ENCODE results near the gene CCP110. TPM values are rescaled to one million over a fixed set of nuclear protein-coding genes. Genes with fewer than 3 reads are reported as not detected.
"Not testable (repeated sequence)": the region's sequence is repeated elsewhere in the genome, so short reads cannot be mapped to it uniquely, and the experiment has no call there.

CCP110 gene
- total and polyA plus RNA-seq, 10 donors = 2.8 to 24.9 (median 14.8) TPM

- Histone ChIP-seq H3K36me3 (peaks cover 0 to 60% (median 14%) of the 10 kb centered on the region in 6 donors), H3K9me3 (no peaks in the 10 kb centered on the region), H3K27me3 (replicated peaks in 1 of 7) (no peaks in the 10 kb centered on the region), H3K27ac (no peak overlapping the region), H3K4me1 (peaks cover 0 to 29% (median 18%) of the 10 kb centered on the region in 6 donors), H3K4me3 (no peak overlapping the region)
- DNase-seq = no peak
- TF ChIP-seq POLR2A (IDR thresholded peaks at IDR 0.05) = no peak
- TF ChIP-seq POLR2AphosphoS5 (IDR thresholded peaks at IDR 0.05) = no peak
- TF ChIP-seq CTCF (IDR thresholded peaks at IDR 0.05 in 8 of 11, conservative IDR thresholded peaks at IDR 0.05 in 3 of 11) = no peak
- 96 to 100% (median 99%) methylated on average over 3 of the region's 3 CpGs for WGBS, 5 donors
- intact Hi-C loops (cut with DNase I; ENCODE audit: low total_unique reads) = no loop called here
Measured at GRCh38 chr16:19528666-19529065, 4.9 kb downstream of the CCP110 start.

DNA sequence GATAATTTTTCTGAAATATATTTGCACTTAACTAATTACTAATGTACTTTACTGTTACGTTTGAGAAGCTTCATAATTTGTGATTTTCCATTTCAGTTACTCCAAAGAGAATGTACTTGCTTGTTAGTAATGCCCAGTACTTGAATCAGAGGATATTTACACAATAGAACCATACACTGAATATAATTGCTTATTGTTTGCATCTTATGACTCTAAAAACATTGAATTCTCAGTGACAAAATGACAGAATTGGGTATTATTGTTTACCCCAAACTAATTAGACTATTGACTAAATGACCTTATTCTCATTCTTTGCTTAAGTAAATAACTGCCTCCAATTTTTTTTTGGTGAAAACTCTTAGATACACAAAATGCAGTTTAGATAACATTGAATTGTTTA is 8.9 kb downstream of the CCP110 start:
- no peaks in the 10 kb centered on the region for H3K9me3 ChIP-seq
- no peaks in the 10 kb centered on the region for H3K4me1 ChIP-seq
- TF ChIP-seq POLR2A (IDR thresholded peaks at IDR 0.05) = no peak
- no peak for TF ChIP-seq POLR2AphosphoS5 (IDR thresholded peaks at IDR 0.05)
- no peak for TF ChIP-seq CTCF (IDR thresholded peaks at IDR 0.05 in 8 of 11, conservative IDR thresholded peaks at IDR 0.05 in 3 of 11)
- no peak overlapping the region for H3K4me3 ChIP-seq
- H3K27ac ChIP-seq = no peak overlapping the region
- H3K27me3 ChIP-seq (replicated peaks in 1 of 7) = no peaks in the 10 kb centered on the region
- intact Hi-C loops (cut with DNase I; ENCODE audit: low total_unique reads) = no loop called here
- WGBS, 5 donors = 64 to 97% (median 86%) methylated on average over 1 of the region's 1 CpG
- no peak for DNase-seq
- peaks cover 0 to 97% (median 26%) of the 10 kb centered on the region in 6 donors for H3K36me3 ChIP-seq

DNA sequence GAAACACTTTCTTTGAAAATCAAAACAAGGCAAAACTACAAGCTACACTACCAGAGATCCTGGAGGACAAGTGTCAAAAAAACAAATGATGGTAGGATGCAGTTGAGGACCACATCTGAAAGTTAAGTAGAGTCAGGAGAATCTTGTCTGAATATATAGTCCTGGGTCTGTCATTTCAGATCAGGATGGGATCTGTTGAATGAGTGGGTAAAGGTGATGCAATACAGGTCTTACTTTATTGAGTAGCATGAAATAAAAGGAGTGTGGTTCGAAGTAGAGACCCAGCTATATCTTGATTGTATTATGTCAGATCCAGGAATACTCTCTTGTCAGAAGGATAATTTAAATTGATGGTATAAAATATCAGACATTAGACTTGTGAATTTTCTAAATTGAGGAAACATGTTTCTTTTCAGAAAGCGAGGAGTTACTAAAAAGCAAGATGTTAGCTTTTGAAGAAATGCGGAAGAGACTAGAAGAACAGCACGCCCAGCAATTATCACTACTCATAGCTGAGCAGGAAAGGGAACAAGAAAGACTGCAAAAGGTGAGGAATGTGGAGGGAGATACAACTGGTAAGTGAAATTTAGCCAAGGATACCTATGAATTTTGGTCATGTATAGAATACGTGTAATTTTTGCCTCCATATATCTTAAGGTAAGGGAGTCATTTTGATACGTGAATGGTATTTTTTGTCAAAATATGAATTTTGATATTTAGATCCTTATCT is 16.7 kb downstream of the CCP110 start:
- intact Hi-C loops (cut with DNase I; ENCODE audit: low total_unique reads) = no loop called here
- no peak for TF ChIP-seq POLR2A (IDR thresholded peaks at IDR 0.05)
- no peak for TF ChIP-seq POLR2AphosphoS5 (IDR thresholded peaks at IDR 0.05)
- TF ChIP-seq CTCF (IDR thresholded peaks at IDR 0.05 in 8 of 11, conservative IDR thresholded peaks at IDR 0.05 in 3 of 11) = no peak
- H3K4me1 ChIP-seq = no peaks in the 10 kb centered on the region
- no peak overlapping the region for H3K4me3 ChIP-seq
- peaks cover 2 to 99% (median 51%) of the 10 kb centered on the region in 6 donors for H3K36me3 ChIP-seq
- H3K27ac ChIP-seq = no peak overlapping the region
- peaks cover 0 to 6% (median 0%) of the 10 kb centered on the region in 8 donors for H3K9me3 ChIP-seq
- no peaks in the 10 kb centered on the region for H3K27me3 ChIP-seq (replicated peaks in 1 of 7)
- DNase-seq = no peak
- WGBS, 5 donors = 93 to 99% (median 96%) methylated on average over 6 of the region's 6 CpGs

DNA sequence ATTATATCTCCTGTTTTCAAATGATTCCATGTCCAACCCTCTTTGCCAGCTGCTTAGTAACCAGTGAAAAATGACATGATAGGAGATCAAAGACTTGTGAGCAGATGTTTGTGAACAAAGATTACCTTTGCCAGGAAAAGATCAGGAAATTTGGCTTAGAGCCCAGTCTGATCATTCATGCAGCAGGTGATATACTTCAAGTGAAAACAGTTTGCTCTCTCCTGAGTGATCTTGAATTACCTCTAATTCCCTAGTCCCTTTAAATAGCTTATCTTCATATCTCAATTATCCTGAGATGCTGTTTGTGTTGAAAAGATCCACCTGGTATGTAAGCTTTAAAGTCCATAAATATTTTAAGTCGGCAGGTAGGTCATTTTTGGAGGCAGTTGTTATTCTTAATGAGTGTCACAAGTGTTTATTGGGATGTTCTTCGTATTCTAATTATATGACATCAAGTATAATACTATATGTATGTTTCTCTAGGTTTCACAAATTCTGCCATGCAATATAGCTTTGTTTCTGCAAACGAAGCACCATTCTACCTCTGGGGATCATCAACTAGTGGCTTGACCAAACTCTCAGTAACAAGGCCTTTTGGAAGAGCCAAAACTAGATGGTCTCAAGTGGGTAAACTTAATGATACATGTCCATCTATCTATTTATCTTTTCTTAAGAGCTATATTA is 18.5 kb downstream of the CCP110 start:
- WGBS, 5 donors = 89 to 97% (median 90%) methylated on average over 3 of the region's 3 CpGs
- DNase-seq = no peak
- peaks cover 0 to 6% (median 0%) of the 10 kb centered on the region in 8 donors for H3K9me3 ChIP-seq
- no peaks in the 10 kb centered on the region for H3K4me1 ChIP-seq
- H3K27ac ChIP-seq = no peak overlapping the region
- H3K27me3 ChIP-seq (replicated peaks in 1 of 7) = no peaks in the 10 kb centered on the region
- no peak for TF ChIP-seq CTCF (IDR thresholded peaks at IDR 0.05 in 8 of 11, conservative IDR thresholded peaks at IDR 0.05 in 3 of 11)
- no peak for TF ChIP-seq POLR2A (IDR thresholded peaks at IDR 0.05)
- no peak for TF ChIP-seq POLR2AphosphoS5 (IDR thresholded peaks at IDR 0.05)
- no peak overlapping the region for H3K4me3 ChIP-seq
- intact Hi-C loops (cut with DNase I; ENCODE audit: low total_unique reads) = no loop called here
- peaks cover 2 to 99% (median 42%) of the 10 kb centered on the region in 6 donors for H3K36me3 ChIP-seq

DNA sequence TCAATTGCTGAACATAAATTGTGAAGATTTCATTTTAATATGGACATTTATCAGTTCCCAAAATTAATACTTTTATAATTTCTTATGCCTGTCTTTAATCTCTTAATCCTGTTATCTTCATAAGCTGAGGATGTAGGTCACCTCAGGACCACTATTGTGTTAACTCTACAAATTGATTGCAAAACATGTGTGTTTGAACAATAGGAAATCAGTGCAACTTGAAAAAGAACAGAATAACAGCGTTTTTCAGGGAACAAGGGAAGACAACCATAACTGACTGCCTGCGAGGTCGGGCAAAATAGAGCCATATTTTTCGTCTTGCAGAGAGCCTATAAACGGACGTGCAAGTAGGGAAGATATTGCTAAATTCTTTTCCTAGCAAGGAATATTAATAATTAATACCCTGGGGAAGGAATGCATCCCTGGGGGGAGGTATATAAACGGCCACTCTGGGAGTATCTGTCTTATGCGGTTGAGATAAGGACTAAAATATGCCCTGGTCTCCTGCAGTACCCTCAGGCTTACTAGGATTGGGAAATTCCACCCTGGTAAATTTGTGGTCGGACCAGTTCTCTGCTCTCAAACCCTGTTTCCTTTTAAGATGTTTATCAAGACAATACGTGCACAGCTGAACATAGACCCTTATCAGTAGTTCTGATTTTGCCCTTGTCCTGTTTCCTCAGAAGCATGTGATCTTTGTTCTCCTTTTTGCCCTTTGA is 19.7 kb downstream of the CCP110 start:
- DNase-seq; H3K9me3 ChIP-seq; intact Hi-C loops (cut with DNase I; ENCODE audit: low total_unique reads); H3K4me3 ChIP-seq; H3K4me1 ChIP-seq; H3K27ac ChIP-seq; H3K27me3 ChIP-seq (replicated peaks in 1 of 7): not testable (repeated sequence)
- WGBS, 5 donors = 69 to 83% (median 77%) methylated on average over 10 of the region's 10 CpGs
- peaks cover 2 to 99% (median 40%) of the 10 kb centered on the region in 6 donors for H3K36me3 ChIP-seq
